ENCODE data around the gene PKD1L1. TPM values are rescaled to one million over a fixed set of nuclear protein-coding genes. Genes with fewer than 3 reads are reported as not detected.

The PKD1L1 gene
- total RNA-seq, 4 donors from 2014 or later: 0.38 to 81.7 (median 0.82) TPM

DNA sequence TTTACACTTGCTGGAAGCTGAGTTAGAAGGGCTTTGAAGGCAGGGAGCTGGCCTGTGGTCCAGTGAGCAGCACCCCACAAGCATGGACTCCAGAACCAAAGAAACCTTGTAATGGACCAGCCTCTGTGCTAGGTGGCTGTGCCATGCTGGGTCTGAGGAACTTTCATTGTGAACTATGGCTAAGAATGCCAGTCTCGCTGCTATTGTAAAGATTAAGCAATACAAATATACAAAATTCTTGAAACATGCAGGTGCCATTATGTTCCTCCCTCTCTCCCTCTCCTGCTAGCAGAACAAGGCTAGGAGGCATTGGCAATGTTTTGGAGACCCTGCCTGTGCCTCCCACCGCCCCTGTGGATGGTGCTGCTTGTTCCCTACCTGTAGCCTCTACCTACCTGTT, 105.0 kb downstream of the PKD1L1 start:
- ATAC-seq (ENCODE audit: low FRiP score) (no peak), DNase-seq (ENCODE audit: low spot score) (no peak)
- TF ChIP-seq, protein P1, sequence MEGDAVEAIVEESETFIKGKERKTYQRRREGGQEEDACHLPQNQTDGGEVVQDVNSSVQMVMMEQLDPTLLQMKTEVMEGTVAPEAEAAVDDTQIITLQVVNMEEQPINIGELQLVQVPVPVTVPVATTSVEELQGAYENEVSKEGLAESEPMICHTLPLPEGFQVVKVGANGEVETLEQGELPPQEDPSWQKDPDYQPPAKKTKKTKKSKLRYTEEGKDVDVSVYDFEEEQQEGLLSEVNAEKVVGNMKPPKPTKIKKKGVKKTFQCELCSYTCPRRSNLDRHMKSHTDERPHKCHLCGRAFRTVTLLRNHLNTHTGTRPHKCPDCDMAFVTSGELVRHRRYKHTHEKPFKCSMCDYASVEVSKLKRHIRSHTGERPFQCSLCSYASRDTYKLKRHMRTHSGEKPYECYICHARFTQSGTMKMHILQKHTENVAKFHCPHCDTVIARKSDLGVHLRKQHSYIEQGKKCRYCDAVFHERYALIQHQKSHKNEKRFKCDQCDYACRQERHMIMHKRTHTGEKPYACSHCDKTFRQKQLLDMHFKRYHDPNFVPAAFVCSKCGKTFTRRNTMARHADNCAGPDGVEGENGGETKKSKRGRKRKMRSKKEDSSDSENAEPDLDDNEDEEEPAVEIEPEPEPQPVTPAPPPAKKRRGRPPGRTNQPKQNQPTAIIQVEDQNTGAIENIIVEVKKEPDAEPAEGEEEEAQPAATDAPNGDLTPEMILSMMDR (IDR thresholded peaks at IDR 0.05): no peak

DNA sequence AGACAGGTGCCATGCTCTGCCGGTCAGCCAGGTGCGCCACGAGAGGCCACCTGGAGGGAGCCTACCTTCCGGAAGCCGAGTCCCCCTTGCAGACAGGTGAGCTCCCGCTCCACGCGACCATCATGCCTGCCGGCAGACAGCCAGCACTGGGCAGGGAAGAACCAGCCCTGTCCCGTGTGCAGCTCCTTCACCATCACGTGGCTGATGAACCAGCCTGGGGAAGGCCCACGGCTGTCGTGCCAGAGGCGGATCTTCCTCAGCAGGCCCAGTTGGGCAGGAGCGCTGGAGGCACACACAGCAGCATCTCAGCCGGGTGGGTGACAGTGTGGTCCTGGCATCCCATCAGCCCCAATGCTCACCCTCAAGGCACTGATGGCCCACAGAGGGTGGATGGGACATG, 108.9 kb downstream of the PKD1L1 start:
- no peak for DNase-seq (ENCODE audit: low spot score)
- TF ChIP-seq, protein P1 (IDR thresholded peaks at IDR 0.05): no peak
- ATAC-seq (ENCODE audit: low FRiP score): no peak

DNA sequence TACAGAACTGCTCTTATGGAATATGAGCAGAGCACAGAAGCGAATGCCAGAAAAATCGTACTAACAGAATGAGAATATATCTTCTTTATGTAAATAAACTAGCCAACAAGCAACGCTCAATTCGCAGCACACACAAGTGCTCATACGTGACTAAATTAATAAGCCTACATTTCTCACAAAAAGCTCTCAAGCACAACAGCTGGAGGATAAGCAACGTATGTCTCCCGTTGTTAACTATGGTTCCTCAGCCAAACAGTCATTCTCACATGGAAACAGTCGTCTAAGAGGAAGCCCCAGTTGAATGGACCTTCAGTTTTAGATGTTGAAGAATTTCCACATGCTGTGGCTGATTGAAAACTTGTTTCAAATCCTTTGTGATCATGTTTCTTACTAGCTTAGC, 110.4 kb downstream of the PKD1L1 start:
- ATAC-seq (ENCODE audit: low FRiP score) (no peak), DNase-seq (ENCODE audit: low spot score) (no peak)
- TF ChIP-seq, protein P1 (IDR thresholded peaks at IDR 0.05): no peak

DNA sequence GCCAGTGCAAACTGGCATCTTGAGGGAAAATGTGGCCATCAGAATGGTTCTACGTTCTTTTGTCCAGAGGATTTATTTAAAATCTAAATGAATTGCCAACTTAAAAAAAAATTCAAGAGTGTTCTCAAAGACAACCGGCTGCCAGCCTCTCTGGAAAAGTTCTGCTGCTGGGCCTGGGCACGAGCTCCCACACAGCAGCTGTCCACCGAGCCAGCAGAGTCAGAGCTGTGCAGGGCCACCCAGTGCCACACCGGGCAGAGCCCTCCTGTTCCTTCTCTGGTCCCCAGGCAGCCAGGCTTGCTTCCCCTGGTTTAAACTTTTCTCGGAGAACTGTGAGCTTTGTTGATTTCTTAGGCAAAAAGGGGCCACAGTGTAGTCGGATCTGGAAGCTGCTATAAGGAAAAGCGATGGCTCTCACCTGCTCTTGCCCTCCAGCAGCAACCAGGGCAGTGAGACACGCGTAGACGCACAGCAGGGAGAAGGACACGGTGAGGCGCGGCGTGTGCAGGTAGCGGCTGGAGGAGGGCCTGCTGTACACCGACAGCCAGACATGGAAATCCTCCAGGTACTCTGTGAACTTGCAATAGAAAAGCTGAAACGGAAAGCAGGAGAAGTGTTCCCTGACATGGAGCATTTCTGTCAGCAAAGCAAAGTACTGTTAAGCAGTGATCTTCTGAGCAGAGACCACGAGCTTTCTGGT, 111.6 kb downstream of the PKD1L1 start:
- ATAC-seq (ENCODE audit: low FRiP score) (no peak), DNase-seq (ENCODE audit: low spot score) (no peak)
- TF ChIP-seq, protein P1 (IDR thresholded peaks at IDR 0.05): no peak

DNA sequence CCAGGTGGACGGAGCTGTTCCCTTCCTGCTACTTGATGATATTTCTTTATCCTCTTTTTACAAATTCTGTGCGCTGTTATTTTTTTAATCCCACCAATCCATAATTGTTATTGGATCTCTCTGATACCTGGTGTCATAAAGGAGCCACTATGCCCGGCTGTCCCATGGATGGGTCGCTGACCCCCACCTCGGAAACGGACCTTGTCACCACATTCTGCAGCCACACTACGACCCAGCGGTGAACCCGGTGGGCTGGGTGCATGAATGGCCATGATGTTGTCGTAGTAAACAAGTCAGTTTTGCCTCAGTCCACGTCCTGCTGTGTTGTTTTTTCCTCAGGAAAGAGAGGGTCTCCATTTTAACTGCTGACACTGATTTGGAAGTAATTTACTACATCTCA, 112.2 kb downstream of the PKD1L1 start:
- no peak for ATAC-seq (ENCODE audit: low FRiP score)
- TF ChIP-seq, protein P1 (IDR thresholded peaks at IDR 0.05): no peak
- no peak for DNase-seq (ENCODE audit: low spot score)

DNA sequence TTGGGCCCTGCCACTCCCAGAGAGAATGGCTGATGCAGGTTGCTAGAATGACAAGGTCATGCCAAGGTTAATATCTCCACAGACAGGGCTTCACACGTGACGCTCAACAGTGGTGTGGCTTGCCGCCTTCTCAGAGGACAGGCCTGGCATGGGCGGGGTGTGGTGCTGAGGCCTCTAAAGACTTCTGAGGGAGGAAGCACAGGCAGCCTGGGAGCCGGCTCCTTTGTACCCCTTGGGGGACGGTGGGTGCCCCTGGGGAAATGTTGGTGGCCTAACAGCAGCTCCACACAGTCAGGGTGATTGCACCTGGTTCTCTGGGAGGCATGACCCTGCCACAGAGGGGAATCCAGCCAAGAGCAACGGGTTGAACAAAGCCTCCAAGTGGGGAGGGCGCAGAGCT, 115.1 kb downstream of the PKD1L1 start:
- TF ChIP-seq, protein P1 (IDR thresholded peaks at IDR 0.05): no peak
- DNase-seq (ENCODE audit: low spot score): no peak
- ATAC-seq (ENCODE audit: low FRiP score): no peak

DNA sequence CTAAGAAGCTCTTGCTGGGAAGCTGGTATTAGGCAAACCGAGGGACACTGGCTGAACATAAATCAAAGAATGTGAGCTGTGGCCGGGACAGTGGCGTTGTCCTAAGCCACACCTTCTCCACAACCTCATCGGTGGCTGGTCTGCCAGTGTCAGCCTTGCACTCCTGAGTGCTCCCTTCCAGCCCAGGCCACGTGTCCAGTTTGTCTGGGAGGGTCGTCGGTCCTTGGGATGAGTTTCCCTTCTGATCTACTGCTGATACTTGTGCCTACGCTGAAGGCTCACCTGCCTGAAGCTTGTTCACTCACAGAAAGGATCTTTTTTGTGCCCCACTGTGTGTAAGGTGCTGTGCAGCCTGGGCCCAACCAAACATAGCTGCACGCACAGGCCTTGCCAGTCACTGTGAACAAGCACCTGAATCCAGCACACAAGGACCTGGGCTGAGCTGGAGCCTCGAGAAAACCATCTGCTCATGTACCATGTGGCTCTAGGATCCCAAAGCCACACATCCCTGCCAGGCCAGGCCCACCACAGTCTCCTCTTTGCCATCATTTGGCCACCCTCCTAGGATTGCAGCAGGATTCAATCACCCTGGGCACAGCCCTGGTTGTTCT, 116.1 kb downstream of the PKD1L1 start:
- no peak for ATAC-seq (ENCODE audit: low FRiP score)
- TF ChIP-seq, protein P1 (IDR thresholded peaks at IDR 0.05): no peak
- no peak for DNase-seq (ENCODE audit: low spot score)
